Activated CD4-positive, alpha-beta T cell treated with anti-CD3 and anti-CD28 coated beads, Interleukin-2, amount 10 ng/mL, durations not matched to agents 24 days and 14 days (primary cell): ENCODE results near the gene SNX13. TPM values are rescaled to one million over a fixed set of nuclear protein-coding genes. Genes with fewer than 3 reads are reported as not detected.
"Not testable (repeated sequence)": the region's sequence is repeated elsewhere in the genome, so short reads cannot be mapped to it uniquely, and the experiment has no call there.

Experiments
- DNase-seq: peaks from one replicate; pipeline ENCODE4 v3.0.0; 2022
- H3K27ac Mint-ChIP-seq: one replicate; pipeline ENCODE4 v1.8.0; 2022; ENCODE audit warnings: mild to moderate bottlenecking, mixed read lengths
- H3K27me3 Mint-ChIP-seq: one replicate; pipeline ENCODE4 v1.8.0; 2022; ENCODE audit warnings: mixed read lengths
- H3K36me3 Mint-ChIP-seq: one replicate; pipeline ENCODE4 v1.8.0; 2022; ENCODE audit warnings: low read depth, mild to moderate bottlenecking, mixed read lengths
- H3K4me1 Mint-ChIP-seq: one replicate; pipeline ENCODE4 v1.8.0; 2021; ENCODE audit warnings: mixed read lengths
- H3K4me3 Mint-ChIP-seq: one replicate; pipeline ENCODE4 v1.8.0; 2022; ENCODE audit warnings: mild to moderate bottlenecking, moderate library complexity, mixed read lengths
- H3K9me3 Mint-ChIP-seq: one replicate; pipeline ENCODE4 v1.8.0; 2021; ENCODE audit warnings: mixed read lengths
- intact Hi-C: fragments of 100-400 bp; cut with micrococcal nuclease; formaldehyde crosslinking; loops from one replicate; pipeline ENCODE4 v1.15.1; 2023
- total RNA-seq: library from RNA; stranded (reverse); gene quantifications from 2 replicates; pipeline ENCODE4 v1.2.3, GENCODE V29; 2022

Gene SNX13
- total RNA-seq, 1 donor from 2014 or later = 23.7 TPM

GRCh38 chr7:17844022-17844421 is 96.3 kb downstream of the SNX13 start:
- Mint-ChIP-seq H3K4me3 (no peak overlapping the region), H3K27ac (no peak overlapping the region), H3K4me1 (peaks cover 23% of the 10 kb centered on the region), H3K27me3 (no peaks in the 10 kb centered on the region), H3K9me3 (peaks cover 8% of the 10 kb centered on the region), H3K36me3 (peaks cover 29% of the 10 kb centered on the region)
- no peak for DNase-seq
- intact Hi-C loops = no loop called here

DNA sequence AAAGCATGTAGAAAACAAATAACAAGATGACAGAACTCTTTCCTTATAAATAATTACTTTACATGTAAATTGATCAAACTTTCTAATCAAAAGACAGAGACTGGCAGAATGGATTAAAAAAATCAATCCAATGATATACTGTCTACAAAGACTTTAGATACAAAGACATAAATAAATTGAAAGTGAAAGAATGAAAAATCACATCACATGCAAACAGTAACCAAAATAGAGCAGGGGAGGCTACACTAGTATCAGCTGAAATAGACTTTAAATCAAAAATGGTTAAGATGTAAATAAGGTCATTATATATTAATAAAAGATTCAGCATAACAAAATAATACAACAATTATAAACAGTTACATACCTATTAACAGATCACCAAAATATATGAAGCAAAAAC is 97.3 kb downstream of the SNX13 start:
- peaks cover 8% of the 10 kb centered on the region for H3K9me3 Mint-ChIP-seq
- intact Hi-C loops = no loop called here
- no peaks in the 10 kb centered on the region for H3K27me3 Mint-ChIP-seq
- no peak overlapping the region for H3K4me3 Mint-ChIP-seq
- H3K27ac Mint-ChIP-seq = no peak overlapping the region
- H3K36me3 Mint-ChIP-seq = peaks cover 30% of the 10 kb centered on the region
- H3K4me1 Mint-ChIP-seq = peaks cover 23% of the 10 kb centered on the region
- DNase-seq = no peak

GRCh38 chr7:17832820-17833355 is 107.4 kb downstream of the SNX13 start:
- no peak for DNase-seq
- peaks cover 6% of the 10 kb centered on the region for H3K36me3 Mint-ChIP-seq
- no peaks in the 10 kb centered on the region for H3K9me3 Mint-ChIP-seq
- no peak overlapping the region for H3K4me3 Mint-ChIP-seq
- H3K27me3 Mint-ChIP-seq = no peaks in the 10 kb centered on the region
- no peaks in the 10 kb centered on the region for H3K4me1 Mint-ChIP-seq
- intact Hi-C loops = no loop called here
- H3K27ac Mint-ChIP-seq = no peak overlapping the region

DNA sequence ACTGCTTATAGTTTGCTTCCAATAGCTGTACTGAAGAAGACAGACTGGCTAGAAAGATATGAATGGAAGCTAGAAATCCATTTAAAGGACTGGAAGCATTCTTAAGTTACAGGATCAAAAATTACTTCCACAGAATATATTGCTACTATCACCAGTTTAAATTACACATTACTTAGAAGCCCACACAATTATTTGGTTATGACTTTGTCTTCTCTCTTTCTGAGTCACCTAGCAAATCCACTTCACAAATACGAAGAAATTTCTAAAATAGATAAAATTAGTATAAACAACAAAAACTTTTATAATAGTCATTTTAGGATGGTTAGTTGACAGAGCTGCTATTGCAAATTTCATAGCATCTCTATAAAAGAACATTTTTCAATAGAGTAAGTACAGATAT is 108.1 kb downstream of the SNX13 start:
- Mint-ChIP-seq H3K36me3 (peaks cover 8% of the 10 kb centered on the region), H3K4me3 (no peak overlapping the region), H3K9me3 (no peaks in the 10 kb centered on the region), H3K27ac (no peak overlapping the region), H3K27me3 (no peaks in the 10 kb centered on the region), H3K4me1 (no peaks in the 10 kb centered on the region)
- intact Hi-C loops = no loop called here
- DNase-seq = no peak

- Mint-ChIP-seq H3K4me3 (no peak overlapping the region), H3K4me1 (no peaks in the 10 kb centered on the region), H3K36me3 (peaks cover 13% of the 10 kb centered on the region), H3K9me3 (no peaks in the 10 kb centered on the region), H3K27ac (no peak overlapping the region), H3K27me3 (no peaks in the 10 kb centered on the region)
- intact Hi-C loops = no loop called here
- DNase-seq = no peak
Measured at GRCh38 chr7:17830206-17830605, 110.1 kb downstream of the SNX13 start.

DNA sequence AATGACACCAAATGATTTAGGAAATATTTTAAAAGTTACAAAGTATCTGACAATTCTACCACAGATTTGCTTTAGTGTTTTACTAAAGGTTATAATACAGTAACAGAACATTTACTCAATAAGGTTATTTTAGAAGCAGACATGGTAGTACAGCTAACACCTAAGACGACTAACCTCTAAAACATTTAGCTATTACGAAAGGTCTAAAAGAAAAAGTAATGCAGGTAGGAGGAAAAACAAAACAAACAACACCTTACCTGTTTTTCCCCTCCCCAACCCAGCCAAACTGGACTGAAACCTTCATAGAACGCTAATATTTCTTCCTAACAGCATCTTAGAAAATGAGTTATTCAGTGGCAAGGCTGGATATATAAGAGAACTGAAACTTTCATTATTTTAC is 111.3 kb downstream of the SNX13 start:
- DNase-seq = no peak
- no peak overlapping the region for H3K4me3 Mint-ChIP-seq
- H3K27me3 Mint-ChIP-seq = no peaks in the 10 kb centered on the region
- H3K4me1 Mint-ChIP-seq = no peaks in the 10 kb centered on the region
- intact Hi-C loops = no loop called here
- H3K36me3 Mint-ChIP-seq = peaks cover 16% of the 10 kb centered on the region
- no peak overlapping the region for H3K27ac Mint-ChIP-seq
- H3K9me3 Mint-ChIP-seq = no peaks in the 10 kb centered on the region

GRCh38 chr7:17822547-17823173 is 117.6 kb downstream of the SNX13 start:
- Mint-ChIP-seq H3K4me3 (no peak overlapping the region), H3K36me3 (peaks cover 15% of the 10 kb centered on the region), H3K27me3 (no peaks in the 10 kb centered on the region), H3K4me1 (no peaks in the 10 kb centered on the region), H3K9me3 (no peaks in the 10 kb centered on the region), H3K27ac (no peak overlapping the region)
- DNase-seq = no peak
- intact Hi-C loops = no loop called here

DNA sequence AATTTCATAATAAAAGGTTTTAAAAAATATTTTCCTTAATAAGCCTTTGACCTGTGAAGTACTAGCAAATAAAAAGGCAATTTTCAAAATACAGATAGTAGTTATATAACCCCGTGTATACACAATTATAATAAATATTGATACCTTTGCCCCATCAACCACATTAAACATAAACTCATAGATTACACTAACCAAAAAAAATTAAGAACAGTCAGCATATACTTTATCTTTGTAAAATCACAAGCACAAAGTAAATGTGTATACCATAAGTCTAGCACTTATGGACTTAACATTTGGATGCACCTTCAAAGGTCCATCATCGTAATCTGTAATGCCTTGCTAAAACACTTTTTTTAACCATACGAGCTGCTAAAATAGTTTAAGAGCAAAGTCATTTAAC is 123.4 kb downstream of the SNX13 start:
- intact Hi-C loops = no loop called here
- Mint-ChIP-seq H3K9me3 (peaks cover 8% of the 10 kb centered on the region), H3K27me3 (no peaks in the 10 kb centered on the region), H3K4me1 (no peaks in the 10 kb centered on the region), H3K27ac (no peak overlapping the region), H3K36me3 (peaks cover 17% of the 10 kb centered on the region), H3K4me3 (no peak overlapping the region)
- no peak for DNase-seq

DNA sequence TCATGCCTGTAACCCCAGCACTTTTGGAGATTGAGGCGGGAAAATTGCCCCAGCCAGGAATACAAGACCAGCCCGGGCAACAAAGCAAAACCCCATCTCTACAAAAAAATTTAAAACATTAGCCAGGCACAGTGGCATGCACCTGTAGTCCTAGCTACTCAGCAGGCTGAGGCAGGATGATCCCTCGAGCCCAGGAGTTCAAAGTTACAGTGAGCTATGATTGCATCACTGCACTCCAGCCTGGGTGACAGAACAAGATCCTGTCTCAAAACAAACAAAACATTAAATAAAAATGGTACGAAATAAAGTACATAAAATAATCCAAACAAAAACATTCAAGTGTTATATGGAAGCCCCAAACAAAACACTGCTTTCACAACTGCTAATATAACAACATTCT is 125.0 kb downstream of the SNX13 start:
- Mint-ChIP-seq H3K9me3 (peaks cover 19% of the 10 kb centered on the region), H3K4me1 (no peaks in the 10 kb centered on the region), H3K27me3 (no peaks in the 10 kb centered on the region), H3K4me3 (no peak overlapping the region), H3K27ac (no peak overlapping the region), H3K36me3 (peaks cover 29% of the 10 kb centered on the region)
- DNase-seq = no peak
- intact Hi-C loops = no loop called here

DNA sequence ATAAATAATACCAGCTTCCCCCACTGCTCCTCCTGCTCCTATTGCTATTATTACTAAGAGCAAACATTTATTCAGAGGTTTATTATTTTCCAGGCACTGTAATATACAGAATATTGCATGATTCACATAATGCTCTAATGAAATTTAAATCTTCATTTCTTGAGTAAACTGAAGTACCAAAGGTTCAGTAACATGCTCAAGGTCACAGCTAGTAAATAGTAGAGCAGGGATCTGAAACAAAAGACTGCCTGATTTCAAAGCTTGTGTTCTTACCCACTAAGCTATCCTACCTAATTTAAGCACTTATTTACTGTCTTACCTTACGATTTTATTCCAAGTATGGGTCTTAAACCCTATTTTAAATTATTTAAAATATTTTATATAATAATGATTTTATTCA is 126.2 kb downstream of the SNX13 start:
- Mint-ChIP-seq H3K36me3 (peaks cover 38% of the 10 kb centered on the region), H3K27ac (no peak overlapping the region), H3K4me3 (no peak overlapping the region), H3K9me3 (peaks cover 31% of the 10 kb centered on the region), H3K4me1 (peaks cover 2% of the 10 kb centered on the region), H3K27me3 (no peaks in the 10 kb centered on the region)
- intact Hi-C loops = no loop called here
- no peak for DNase-seq

DNA sequence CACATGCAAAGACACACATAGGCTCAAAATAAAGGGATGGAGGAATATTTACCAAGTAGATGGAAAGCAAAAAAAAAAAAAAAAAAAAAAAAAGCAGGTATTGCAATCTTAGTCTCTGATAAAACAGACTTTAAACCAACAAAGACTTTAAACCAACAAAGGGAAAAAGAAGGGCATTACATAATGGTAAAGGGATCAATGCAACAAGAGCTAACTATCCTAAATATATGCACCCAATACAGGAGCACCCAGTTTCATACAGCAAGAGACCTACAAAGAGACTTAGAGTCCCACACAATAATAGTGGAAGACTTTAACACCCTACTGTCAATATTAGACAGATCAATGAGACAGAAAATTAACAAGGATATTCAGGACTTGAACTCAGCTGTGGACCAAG is 131.1 kb downstream of the SNX13 start:
- H3K4me3 Mint-ChIP-seq, DNase-seq, H3K4me1 Mint-ChIP-seq, H3K27ac Mint-ChIP-seq, H3K27me3 Mint-ChIP-seq, intact Hi-C loops: not testable (repeated sequence)
- H3K9me3 Mint-ChIP-seq = peaks cover 34% of the 10 kb centered on the region
- H3K36me3 Mint-ChIP-seq = peaks cover 44% of the 10 kb centered on the region

DNA sequence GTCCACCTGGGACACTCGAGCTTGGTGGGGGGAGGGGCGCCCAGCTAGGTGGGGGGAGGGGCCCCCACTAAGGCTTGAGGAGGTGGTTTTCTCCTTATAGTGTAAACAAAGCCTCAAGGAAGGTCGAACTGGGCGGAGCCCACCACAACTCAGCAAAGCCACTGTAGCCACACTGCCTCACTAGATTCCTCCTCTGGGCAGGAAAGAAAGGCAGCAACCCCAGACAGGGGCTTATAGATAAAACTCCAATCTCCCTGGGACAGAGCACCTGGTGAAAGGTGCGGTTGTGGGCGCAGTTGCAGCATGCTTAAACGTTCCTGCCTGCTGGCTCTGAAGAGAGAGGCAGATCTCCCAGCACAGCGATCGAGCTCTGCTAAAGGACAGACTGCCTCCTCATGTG is 133.1 kb downstream of the SNX13 start:
- no peak for DNase-seq
- peaks cover 39% of the 10 kb centered on the region for H3K36me3 Mint-ChIP-seq
- peaks cover 3% of the 10 kb centered on the region for H3K4me1 Mint-ChIP-seq
- intact Hi-C loops = no loop called here
- no peaks in the 10 kb centered on the region for H3K27me3 Mint-ChIP-seq
- no peak overlapping the region for H3K27ac Mint-ChIP-seq
- no peak overlapping the region for H3K4me3 Mint-ChIP-seq
- peaks cover 29% of the 10 kb centered on the region for H3K9me3 Mint-ChIP-seq

DNA sequence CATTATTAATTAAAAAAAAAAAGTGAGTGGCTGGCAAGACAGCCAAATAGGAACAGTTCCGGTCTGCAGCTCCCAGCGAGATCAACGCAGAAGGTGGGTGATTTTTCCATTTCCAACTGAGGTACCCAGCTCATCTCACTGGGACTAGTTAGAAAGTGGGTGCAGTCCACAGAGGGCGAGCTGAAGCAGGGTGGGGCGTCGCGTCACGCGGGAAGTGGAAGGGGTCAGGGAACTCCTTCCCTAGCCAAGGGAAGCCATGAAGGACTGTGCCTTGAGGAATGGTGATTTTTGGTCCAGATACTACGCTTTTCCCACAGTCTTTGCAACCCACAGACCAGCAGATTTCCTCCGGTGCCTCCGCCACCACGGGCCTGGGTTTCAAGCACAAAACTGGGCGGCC is 133.7 kb downstream of the SNX13 start:
- peaks cover 23% of the 10 kb centered on the region for H3K9me3 Mint-ChIP-seq
- intact Hi-C loops = no loop called here
- DNase-seq = no peak
- peaks cover 3% of the 10 kb centered on the region for H3K4me1 Mint-ChIP-seq
- no peak overlapping the region for H3K27ac Mint-ChIP-seq
- no peak overlapping the region for H3K4me3 Mint-ChIP-seq
- peaks cover 36% of the 10 kb centered on the region for H3K36me3 Mint-ChIP-seq
- no peaks in the 10 kb centered on the region for H3K27me3 Mint-ChIP-seq

DNA sequence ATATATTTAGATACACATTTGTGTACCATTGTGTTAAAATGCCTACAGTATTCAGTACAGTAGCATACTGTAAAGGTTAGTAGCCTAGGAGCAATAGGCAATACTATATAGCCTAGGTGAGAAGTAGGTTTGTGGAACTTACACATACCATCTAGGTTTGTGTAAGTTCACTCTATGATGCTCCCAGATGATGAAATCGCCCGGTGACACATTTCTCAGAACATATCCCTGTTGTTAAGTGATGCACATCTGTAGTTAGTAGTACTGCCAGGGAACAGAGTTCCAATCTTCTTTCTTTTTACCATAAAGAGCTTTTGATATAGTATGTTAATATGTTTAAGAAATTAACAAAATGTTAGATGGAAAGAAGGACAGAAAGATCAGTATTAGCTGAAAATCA is 138.2 kb downstream of the SNX13 start:
- Mint-ChIP-seq H3K36me3 (peaks cover 37% of the 10 kb centered on the region), H3K9me3 (no peaks in the 10 kb centered on the region), H3K4me3 (no peak overlapping the region), H3K27ac (no peak overlapping the region), H3K4me1 (no peaks in the 10 kb centered on the region), H3K27me3 (no peaks in the 10 kb centered on the region)
- intact Hi-C loops = no loop called here
- DNase-seq = no peak
